Measurements from ENCODE around the gene MVB12B.
"Not testable (repeated sequence)": the region's sequence is repeated elsewhere in the genome, so short reads cannot be mapped to it uniquely, and the experiment has no call there.

The MVB12B gene

DNA sequence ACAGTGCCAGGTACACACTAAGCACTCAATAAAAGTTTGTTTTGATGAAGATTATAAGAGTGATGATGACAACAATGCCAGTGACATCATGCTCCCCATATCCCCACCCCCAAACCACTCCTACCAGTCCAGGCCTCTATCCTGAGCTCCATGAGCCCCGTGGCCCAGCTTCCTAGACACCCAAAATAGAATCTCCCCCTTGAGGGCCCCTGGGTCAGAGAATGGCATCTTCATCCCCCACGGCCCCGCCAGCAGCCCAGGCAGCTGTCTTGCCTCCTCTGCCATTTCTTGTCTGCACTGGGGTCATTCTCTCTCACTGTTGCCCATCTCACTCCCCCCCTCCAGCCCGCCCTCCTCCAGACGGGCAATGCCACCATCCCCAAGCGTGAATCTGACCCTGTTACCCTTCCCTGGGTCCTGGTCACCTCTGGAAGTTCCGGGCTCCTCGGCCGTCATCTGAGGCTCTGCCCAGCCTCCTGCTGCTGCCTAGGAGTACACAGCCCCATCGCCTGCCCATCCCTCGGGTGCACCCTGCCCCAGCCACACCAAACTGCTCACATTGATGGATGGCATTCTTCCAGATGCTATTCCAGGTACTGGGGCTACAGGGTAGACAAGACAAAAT is 210.3 kb downstream of the MVB12B start:
- DNase-seq (ENCODE audit: extremely low spot score, insufficient read length, low read depth) (no peak), FAIRE-seq (no peak)

DNA sequence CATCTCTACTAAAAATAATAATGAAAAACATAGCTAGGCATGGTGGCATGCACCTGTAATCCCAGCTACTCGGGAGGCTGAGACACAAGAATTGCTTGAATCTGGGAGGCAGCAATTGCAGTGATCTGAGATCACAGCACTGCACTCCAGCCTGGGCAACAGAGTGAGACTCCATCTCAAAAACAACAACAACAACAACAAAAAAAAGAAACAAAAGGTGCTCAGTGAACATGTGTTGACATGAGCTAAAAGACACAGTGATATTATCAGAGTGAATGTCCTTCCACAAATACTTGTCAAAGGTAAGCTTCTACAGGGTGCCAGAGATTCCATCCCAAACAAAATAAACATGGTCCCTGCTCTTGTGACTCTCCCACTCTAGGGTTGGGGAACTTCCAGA is 211.9 kb downstream of the MVB12B start:
- no peak for DNase-seq (ENCODE audit: extremely low spot score, insufficient read length, low read depth)
- FAIRE-seq, result no peak

- FAIRE-seq, result not testable (repeated sequence)
Measured at GRCh38 chr9:126540398-126540797, 213.8 kb downstream of the MVB12B start.

GRCh38 chr9:126543490-126543889 is 216.9 kb downstream of the MVB12B start:
- DNase-seq (ENCODE audit: extremely low spot score, insufficient read length, low read depth) (no peak), FAIRE-seq (no peak)

More at GRCh38 chr9:126540398-126540797, 213.8 kb downstream of the MVB12B start:
- DNase-seq (ENCODE audit: extremely low spot score, insufficient read length, low read depth), result not testable (repeated sequence)

- FAIRE-seq, result no peak
- DNase-seq (ENCODE audit: extremely low spot score, insufficient read length, low read depth), result no peak
Measured at GRCh38 chr9:126545106-126545505, 218.5 kb downstream of the MVB12B start.

- FAIRE-seq (no peak), DNase-seq (ENCODE audit: extremely low spot score, insufficient read length, low read depth) (no peak)
Measured at GRCh38 chr9:126546036-126546435, 219.4 kb downstream of the MVB12B start.

DNA sequence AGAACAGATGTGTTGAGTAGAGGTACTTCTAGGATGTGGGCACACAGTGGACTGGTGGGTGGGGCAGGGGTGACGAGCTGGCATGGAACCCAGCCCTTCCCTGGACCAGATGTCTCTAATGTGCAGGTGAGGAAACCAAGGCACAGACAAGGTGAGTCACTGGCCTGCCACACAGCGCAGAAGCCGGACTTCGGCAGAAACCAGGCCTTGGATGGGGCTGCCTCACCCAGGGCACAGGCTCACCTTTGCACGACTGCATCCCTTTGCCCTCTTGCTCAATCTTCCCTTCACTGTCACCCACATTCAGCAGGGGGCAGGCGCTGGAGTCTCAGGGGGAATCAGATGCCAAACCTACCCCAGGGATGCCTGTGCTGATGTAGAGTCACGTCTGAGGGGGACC is 221.7 kb downstream of the MVB12B start:
- FAIRE-seq (no peak), DNase-seq (ENCODE audit: extremely low spot score, insufficient read length, low read depth) (no peak)

- DNase-seq (ENCODE audit: extremely low spot score, insufficient read length, low read depth), result no peak
- no peak for FAIRE-seq
Measured at GRCh38 chr9:126549246-126550006, 222.8 kb downstream of the MVB12B start.

- no peak for FAIRE-seq
- no peak for DNase-seq (ENCODE audit: extremely low spot score, insufficient read length, low read depth)
Measured at GRCh38 chr9:126550891-126551351, 224.3 kb downstream of the MVB12B start.

DNA sequence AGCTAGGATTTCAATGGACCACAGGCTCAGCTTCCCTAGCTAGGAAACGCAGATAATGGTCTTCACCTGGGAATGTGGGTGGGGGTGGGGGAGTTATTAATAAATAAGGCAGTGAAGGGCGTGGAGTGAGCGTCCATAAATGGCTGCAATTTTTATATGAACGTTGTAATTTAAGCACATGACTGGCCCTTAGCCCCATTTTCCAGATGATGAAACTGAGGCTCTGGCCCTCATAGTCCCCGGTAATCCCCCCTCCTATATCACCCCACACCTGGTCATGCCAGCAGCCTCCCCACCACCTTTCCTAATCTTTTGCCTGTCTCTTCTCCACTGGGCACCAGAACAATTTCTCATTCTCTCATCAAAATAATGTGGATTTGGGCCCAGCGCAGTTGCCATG is 225.2 kb downstream of the MVB12B start:
- DNase-seq (ENCODE audit: extremely low spot score, insufficient read length, low read depth) (no peak), FAIRE-seq (no peak)

- FAIRE-seq (no peak), DNase-seq (ENCODE audit: extremely low spot score, insufficient read length, low read depth) (no peak)
Measured at GRCh38 chr9:126554292-126554691, 227.7 kb downstream of the MVB12B start.

DNA sequence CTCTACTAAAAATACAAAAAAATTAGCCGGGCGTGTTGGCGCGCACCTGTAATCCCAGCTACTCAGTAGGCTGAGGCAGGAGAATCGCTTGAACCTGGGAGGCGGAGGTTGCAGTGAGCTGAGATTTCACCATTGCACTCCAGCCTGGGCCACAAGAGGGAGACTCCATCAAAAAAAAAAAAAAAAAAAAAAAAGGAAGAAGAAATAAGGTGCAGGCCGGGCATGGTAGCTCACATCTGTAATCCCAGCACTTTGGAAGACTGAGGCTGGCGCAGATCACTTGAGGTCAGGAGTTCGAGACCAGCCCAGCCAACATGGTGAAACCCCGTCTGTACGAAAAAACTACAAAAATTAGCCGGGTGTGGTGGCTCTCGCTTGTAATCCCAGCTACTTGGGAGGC is 228.8 kb downstream of the MVB12B start:
- not testable (repeated sequence) for DNase-seq (ENCODE audit: extremely low spot score, insufficient read length, low read depth); FAIRE-seq
